DOHH2 (cell line): ENCODE measurements around the gene TADA2B.

Source experiments
- H3F3A ChIP-seq: fragments of 200-600 bp; sonication (generic), shearing (Covaris generic); 2 replicates; pipeline ENCODE4 v1.6.0; 2016; ENCODE audit warnings: antibody characterized with exemption, mild to moderate bottlenecking; ENCODE audit not compliant: control insufficient read depth, insufficient read depth
- H3K27ac ChIP-seq: fragments of 200-600 bp; sonication (generic); 2 replicates; pipeline ENCODE4 v1.5.1; 2014; ENCODE audit warnings: low read depth, mild to moderate bottlenecking, low read length, moderate library complexity
- H3K27me3 ChIP-seq: fragments of 200-600 bp; sonication (generic); 2 replicates; pipeline ENCODE4 v1.6.1; 2014; ENCODE audit warnings: mild to moderate bottlenecking, low read length, mixed read lengths; ENCODE audit not compliant: control insufficient read depth
- H3K36me3 ChIP-seq: fragments of 200-600 bp; sonication (generic); 2 replicates; pipeline ENCODE4 v1.6.1; 2014; ENCODE audit warnings: mild to moderate bottlenecking, low read length, moderate library complexity, mixed read lengths; ENCODE audit not compliant: control insufficient read depth
- H3K4me1 ChIP-seq: fragments of 200-600 bp; sonication (generic); 2 replicates; pipeline ENCODE4 v1.6.1; 2014; ENCODE audit warnings: mild to moderate bottlenecking, low read length, mixed read lengths; ENCODE audit not compliant: control insufficient read depth
- H3K4me2 ChIP-seq: fragments of 200-600 bp; sonication (generic); 2 replicates; pipeline ENCODE4 v1.6.0; 2014; ENCODE audit warnings: mild to moderate bottlenecking, low read length, moderate library complexity
- H3K4me3 ChIP-seq: fragments of 200-600 bp; sonication (generic); 2 replicates; pipeline ENCODE4 v1.5.1; 2014; ENCODE audit warnings: mild to moderate bottlenecking, low read length, mixed read lengths
- H3K79me2 ChIP-seq: fragments of 200-600 bp; sonication (generic); 2 replicates; pipeline ENCODE4 v1.6.1; 2014; ENCODE audit warnings: mild to moderate bottlenecking, low read length, mixed read lengths; ENCODE audit not compliant: control insufficient read depth
- H3K9me2 ChIP-seq: fragments of 200-600 bp; sonication (generic); replicated peaks from 2 replicates; pipeline ENCODE4 v1.6.1; 2014; ENCODE audit warnings: mild to moderate bottlenecking, low read length, mixed read lengths; ENCODE audit not compliant: control insufficient read depth
- H3K9me3 ChIP-seq: fragments of 200-600 bp; sonication (generic); 2 replicates; pipeline ENCODE4 v1.6.1; 2014; ENCODE audit warnings: antibody characterized with exemption, low read length, mixed read lengths; ENCODE audit not compliant: control insufficient read depth, insufficient read depth
- H4K20me1 ChIP-seq: fragments of 200-600 bp; sonication (generic); 2 replicates; pipeline ENCODE4 v1.6.0; 2014; ENCODE audit warnings: low read depth, mild to moderate bottlenecking, antibody characterized with exemption, low read length, moderate library complexity; ENCODE audit not compliant: control insufficient read depth, insufficient read depth
- CTCF ChIP-seq: fragments of 200-600 bp; sonication (generic); IDR thresholded peaks from one replicate; pipeline ENCODE4 v1.5.1; 2014; ENCODE audit warnings: antibody characterized with exemption, mild to moderate bottlenecking, low read depth, low read length; ENCODE audit not compliant: poor library complexity, severe bottlenecking
- EZH2phosphoT487 ChIP-seq: fragments of 200-600 bp; sonication (generic); IDR thresholded peaks from 2 replicates; pipeline ENCODE4 v1.6.1; 2017; ENCODE audit warnings: borderline replicate concordance, mild to moderate bottlenecking, antibody characterized with exemption, low read length, moderate library complexity, mixed read lengths

Gene TADA2B

GRCh38 chr4:7016512-7016911, 26.7 kb upstream of the TADA2B start:
- H3K36me3 ChIP-seq, result peaks cover 77% of the 10 kb centered on the region
- TF ChIP-seq EZH2phosphoT487 (no peak), CTCF (no peak)

GRCh38 chr4:7017446-7018048, 25.6 kb upstream of the TADA2B start:
- Histone ChIP-seq H3F3A (peaks cover 2% of the 10 kb centered on the region; the same call in 1 of the 2 replicates), H3K4me3 (no peak overlapping the region), H3K9me2 (no peaks in the 10 kb centered on the region), H3K27me3 (no peaks in the 10 kb centered on the region), H3K27ac (no peak overlapping the region), H3K79me2 (0 out of 2 replicates have a peak, but pooled peaks cover 4% of the 10 kb centered on the region), H4K20me1 (no peaks in the 10 kb centered on the region), H3K9me3 (no peaks in the 10 kb centered on the region), H3K36me3 (peaks cover 78% of the 10 kb centered on the region), H3K4me2 (no peak overlapping the region), H3K4me1 (peaks cover 20% of the 10 kb centered on the region)
- no peak for TF ChIP-seq CTCF

More at GRCh38 chr4:7016512-7016911, 26.7 kb upstream of the TADA2B start:
- Histone ChIP-seq H3K27ac (no peak overlapping the region), H4K20me1 (no peaks in the 10 kb centered on the region), H3K27me3 (no peaks in the 10 kb centered on the region), H3K4me1 (peaks cover 23% of the 10 kb centered on the region), H3K9me2 (no peaks in the 10 kb centered on the region), H3K4me3 (no peak overlapping the region), H3K79me2 (0 out of 2 replicates have a peak, but pooled peaks cover 4% of the 10 kb centered on the region), H3F3A (peaks cover 6% of the 10 kb centered on the region; the same call in 1 of the 2 replicates), H3K9me3 (no peaks in the 10 kb centered on the region), H3K4me2 (no peak overlapping the region)

GRCh38 chr4:7018281-7018680, 24.9 kb upstream of the TADA2B start:
- no peak overlapping the region for H3K4me3 ChIP-seq
- no peak for TF ChIP-seq CTCF
- no peak for TF ChIP-seq EZH2phosphoT487
- H3K4me1 ChIP-seq, result peaks cover 13% of the 10 kb centered on the region
- H3K9me3 ChIP-seq, result no peaks in the 10 kb centered on the region
- no peak overlapping the region for H3K27ac ChIP-seq
- H3K4me2 ChIP-seq, result no peak overlapping the region
- H3K27me3 ChIP-seq, result no peaks in the 10 kb centered on the region
- no peaks in the 10 kb centered on the region for H3F3A ChIP-seq
- no peaks in the 10 kb centered on the region for H4K20me1 ChIP-seq
- peaks cover 74% of the 10 kb centered on the region for H3K36me3 ChIP-seq
- 0 out of 2 replicates have a peak, but pooled peaks cover 2% of the 10 kb centered on the region for H3K79me2 ChIP-seq
- H3K9me2 ChIP-seq, result no peaks in the 10 kb centered on the region
